HEK293 (cell line): Measurements from ENCODE around the gene PC.

Experiments
- CTCF ChIA-PET: fragments of 350-600 bp; formaldehyde crosslinking; extraction: SDS; loops from one replicate; lab custom pipeline; 2021; ENCODE audit warnings: antibody characterized with exemption; lab: Yijun Ruan, JAX
- POLR2A ChIA-PET: fragments of 300-600 bp; formaldehyde crosslinking; extraction: SDS; loops from one replicate; lab custom pipeline; 2020; ENCODE audit warnings: antibody characterized with exemption, inconsistent platforms; lab: Yijun Ruan, JAX
- H3K27ac ChIP-seq: fragments of 200-500 bp; sonication (Bioruptor generic); 2 replicates; pipeline ENCODE4 v1.5.1; 2014; ENCODE audit warnings: low read depth, low read length, control low read depth, inconsistent platforms; ENCODE audit errors: extremely low read depth
- H3K36me3 ChIP-seq, 2 experiments: fragments of 200-500 bp in 1 of 2; sonication (Bioruptor generic) in 1 of 2; 1 replicate in 1 of 2; 2 replicates in 1 of 2; pipeline ENCODE4 v1.5.1; 2014 to 2017; ENCODE audit warnings: inconsistent platforms in 2 of 2, low read length in 2 of 2; ENCODE audit not compliant: control insufficient read depth in 2 of 2, insufficient read depth in 1 of 2
- H3K4me1 ChIP-seq: fragments of 200-500 bp; sonication (Bioruptor generic); 2 replicates; pipeline ENCODE4 v1.5.1; 2014; ENCODE audit warnings: mild to moderate bottlenecking, low read length, inconsistent platforms; ENCODE audit not compliant: control insufficient read depth, insufficient read depth
- H3K4me3 ChIP-seq: 2 replicates; pipeline ENCODE4 v1.5.1; 2011; ENCODE audit warnings: low read depth, mild to moderate bottlenecking, control low read depth, low read length, moderate library complexity
- H3K9me3 ChIP-seq: fragments of 200-500 bp; sonication (Bioruptor generic); 2 replicates; pipeline ENCODE4 v1.5.1; 2014; ENCODE audit warnings: low read depth, low read length, inconsistent platforms; ENCODE audit not compliant: control insufficient read depth, insufficient read depth
- GLI2 ChIP-seq: fragments of 450-650 bp; formaldehyde crosslinking; IDR thresholded peaks from 2 replicates; pipeline ENCODE4; 2017; ENCODE audit warnings: missing biosample characterization, missing genetic modification characterization, low read depth, borderline replicate concordance
- HIC1 ChIP-seq: fragments of 450-650 bp; formaldehyde crosslinking; IDR thresholded peaks from 2 replicates; pipeline ENCODE4 v1.5.1; 2016; ENCODE audit warnings: missing biosample characterization, missing genetic modification characterization
- HOXD13 ChIP-seq: sonication (generic); formaldehyde crosslinking; IDR thresholded peaks from 2 replicates; pipeline ENCODE4 v1.8.0; 2022; ENCODE audit warnings: missing genetic modification reagents, borderline replicate concordance
- INSM2 ChIP-seq: fragments of 450-650 bp; formaldehyde crosslinking; IDR thresholded peaks from 2 replicates; pipeline ENCODE4 v1.5.1; 2016; ENCODE audit warnings: missing biosample characterization, missing genetic modification characterization
- KLF9 ChIP-seq: fragments of 450-650 bp; formaldehyde crosslinking; IDR thresholded peaks from 2 replicates; pipeline ENCODE4 v1.5.1; 2016; ENCODE audit warnings: missing biosample characterization, missing genetic modification characterization, low read depth
- OVOL3 ChIP-seq: fragments of 450-650 bp; formaldehyde crosslinking; IDR thresholded peaks from 2 replicates; pipeline ENCODE4 v1.5.1; 2016; ENCODE audit warnings: missing biosample characterization, missing genetic modification characterization
- ZBTB21 ChIP-seq: fragments of 450-650 bp; formaldehyde crosslinking; IDR thresholded peaks from 2 replicates; pipeline ENCODE4 v1.5.1; 2017; ENCODE audit warnings: missing biosample characterization, missing genetic modification characterization
- ZNF112 ChIP-seq: fragments of 450-650 bp; formaldehyde crosslinking; IDR thresholded peaks from 2 replicates; pipeline ENCODE4 v1.5.0; 2017; ENCODE audit warnings: missing biosample characterization, missing genetic modification characterization
- ZNF19 ChIP-seq: fragments of 450-650 bp; formaldehyde crosslinking; IDR thresholded peaks from 2 replicates; pipeline ENCODE4; 2016; ENCODE audit warnings: missing biosample characterization, missing genetic modification characterization, low read depth
- ZNF202 ChIP-seq: fragments of 450-650 bp; formaldehyde crosslinking; IDR thresholded peaks from 2 replicates; pipeline ENCODE4 v1.5.1; 2016; ENCODE audit warnings: missing biosample characterization, missing genetic modification characterization, borderline replicate concordance
- ZNF24 ChIP-seq: fragments of 450-650 bp; formaldehyde crosslinking; IDR thresholded peaks from 2 replicates; pipeline ENCODE4 v1.5.1; 2016; ENCODE audit warnings: missing biosample characterization, missing genetic modification characterization
- ZNF324 ChIP-seq: fragments of 450-650 bp; formaldehyde crosslinking; IDR thresholded peaks from 2 replicates; pipeline ENCODE4 v1.5.1; 2016; ENCODE audit warnings: missing biosample characterization, missing genetic modification characterization
- ZNF366 ChIP-seq: fragments of 450-650 bp; formaldehyde crosslinking; conservative IDR thresholded peaks from 2 replicates; pipeline ENCODE4 v1.5.1; 2016; ENCODE audit warnings: missing biosample characterization, missing genetic modification characterization
- ZNF391 ChIP-seq: fragments of 450-650 bp; formaldehyde crosslinking; IDR thresholded peaks from 2 replicates; pipeline ENCODE4 v1.5.1; 2016; ENCODE audit warnings: low read depth, missing biosample characterization, missing genetic modification characterization, borderline replicate concordance
- ZNF560 ChIP-seq: fragments of 450-650 bp; formaldehyde crosslinking; IDR thresholded peaks from 2 replicates; pipeline ENCODE4 v1.5.1; 2017; ENCODE audit warnings: missing biosample characterization, missing genetic modification characterization, borderline replicate concordance
- ZNF610 ChIP-seq: fragments of 450-650 bp; formaldehyde crosslinking; IDR thresholded peaks from 2 replicates; pipeline ENCODE4 v1.5.1; 2016; ENCODE audit warnings: missing biosample characterization, missing genetic modification characterization, borderline replicate concordance
- ZNF623 ChIP-seq: fragments of 450-650 bp; formaldehyde crosslinking; IDR thresholded peaks from 2 replicates; pipeline ENCODE4 v1.5.1; 2016; ENCODE audit warnings: missing biosample characterization, missing genetic modification characterization
- ZNF624 ChIP-seq: fragments of 450-650 bp; formaldehyde crosslinking; IDR thresholded peaks from 2 replicates; pipeline ENCODE4 v1.5.1; 2017; ENCODE audit warnings: missing biosample characterization, missing genetic modification characterization
- ZNF701 ChIP-seq: fragments of 450-650 bp; formaldehyde crosslinking; IDR thresholded peaks from 2 replicates; pipeline ENCODE4 v1.5.1; 2016; ENCODE audit warnings: missing biosample characterization, missing genetic modification characterization
- ZNF704 ChIP-seq: fragments of 450-650 bp; formaldehyde crosslinking; IDR thresholded peaks from 2 replicates; pipeline ENCODE4 v1.5.1; 2016; ENCODE audit warnings: missing biosample characterization, missing genetic modification characterization
- ZNF792 ChIP-seq: fragments of 450-650 bp; formaldehyde crosslinking; IDR thresholded peaks from 2 replicates; pipeline ENCODE4 v1.5.1; 2016; ENCODE audit warnings: missing biosample characterization, missing genetic modification characterization
- TF ChIP-seq, protein P1 (sequence below): fragments of 450-650 bp; formaldehyde crosslinking; IDR thresholded peaks from 2 replicates; pipeline ENCODE4 v1.5.1; 2016; ENCODE audit warnings: missing biosample characterization, missing genetic modification characterization, borderline replicate concordance
- TF ChIP-seq, protein P2 (sequence below): fragments of 450-650 bp; formaldehyde crosslinking; conservative IDR thresholded peaks from 2 replicates; pipeline ENCODE4 v1.5.1; 2016; ENCODE audit warnings: low read depth, missing biosample characterization, missing genetic modification characterization
- TF ChIP-seq, protein P3 (sequence below): fragments of 450-650 bp; formaldehyde crosslinking; IDR thresholded peaks from 2 replicates; pipeline ENCODE4 v1.5.1; 2017; ENCODE audit warnings: missing biosample characterization, missing genetic modification characterization

Gene PC

DNA sequence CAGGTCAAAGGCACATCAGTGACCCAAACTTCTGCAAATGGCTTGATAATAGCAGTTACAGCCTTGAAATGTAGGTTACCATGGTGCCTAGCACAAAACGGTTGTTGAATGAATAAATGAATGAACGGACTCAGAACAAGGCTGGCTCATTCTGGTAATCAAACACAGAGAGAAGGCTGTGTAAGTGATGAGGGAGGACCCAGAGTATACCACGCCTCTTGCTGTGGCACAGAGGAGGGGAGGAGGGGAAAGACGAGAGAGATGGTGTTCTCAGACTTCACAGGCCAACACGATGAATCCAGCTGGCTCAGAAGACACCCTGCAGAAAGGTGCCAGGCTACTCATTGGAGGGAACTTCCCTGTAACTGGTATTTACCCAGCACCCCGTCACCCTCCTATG lies 38.3 kb downstream of the PC start:
- Histone ChIP-seq H3K9me3 (no peaks in the 10 kb centered on the region), H3K4me1 (no peaks in the 10 kb centered on the region), H3K27ac (no peak overlapping the region), H3K4me3 (no peak overlapping the region), H3K36me3 (no peaks in the 10 kb centered on the region)
- ChIA-PET POLR2A (no interaction called here), CTCF (interaction anchor here (0.7 kb wide), 1 partner anchor 37 kb away, joined by 3 read pairs; no protein-coding TSS in a partner anchor)
- TF ChIP-seq, protein P1, sequence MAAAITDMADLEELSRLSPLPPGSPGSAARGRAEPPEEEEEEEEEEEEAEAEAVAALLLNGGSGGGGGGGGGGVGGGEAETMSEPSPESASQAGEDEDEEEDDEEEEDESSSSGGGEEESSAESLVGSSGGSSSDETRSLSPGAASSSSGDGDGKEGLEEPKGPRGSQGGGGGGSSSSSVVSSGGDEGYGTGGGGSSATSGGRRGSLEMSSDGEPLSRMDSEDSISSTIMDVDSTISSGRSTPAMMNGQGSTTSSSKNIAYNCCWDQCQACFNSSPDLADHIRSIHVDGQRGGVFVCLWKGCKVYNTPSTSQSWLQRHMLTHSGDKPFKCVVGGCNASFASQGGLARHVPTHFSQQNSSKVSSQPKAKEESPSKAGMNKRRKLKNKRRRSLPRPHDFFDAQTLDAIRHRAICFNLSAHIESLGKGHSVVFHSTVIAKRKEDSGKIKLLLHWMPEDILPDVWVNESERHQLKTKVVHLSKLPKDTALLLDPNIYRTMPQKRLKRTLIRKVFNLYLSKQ: no peak
- TF ChIP-seq ZNF701 (tag by site-specific recombination) (no peak), HOXD13 (no peak), ZNF19 (tag by site-specific recombination) (no peak), ZNF610 (tag by site-specific recombination) (no peak), ZNF366 (no peak), GLI2 (tag by site-specific recombination) (no peak), ZNF24 (tag by site-specific recombination) (no peak), ZNF792 (tag by site-specific recombination) (no peak), INSM2 (tag by site-specific recombination) (no peak), ZNF391 (tag by site-specific recombination) (no peak)
- TF ChIP-seq, protein P2, sequence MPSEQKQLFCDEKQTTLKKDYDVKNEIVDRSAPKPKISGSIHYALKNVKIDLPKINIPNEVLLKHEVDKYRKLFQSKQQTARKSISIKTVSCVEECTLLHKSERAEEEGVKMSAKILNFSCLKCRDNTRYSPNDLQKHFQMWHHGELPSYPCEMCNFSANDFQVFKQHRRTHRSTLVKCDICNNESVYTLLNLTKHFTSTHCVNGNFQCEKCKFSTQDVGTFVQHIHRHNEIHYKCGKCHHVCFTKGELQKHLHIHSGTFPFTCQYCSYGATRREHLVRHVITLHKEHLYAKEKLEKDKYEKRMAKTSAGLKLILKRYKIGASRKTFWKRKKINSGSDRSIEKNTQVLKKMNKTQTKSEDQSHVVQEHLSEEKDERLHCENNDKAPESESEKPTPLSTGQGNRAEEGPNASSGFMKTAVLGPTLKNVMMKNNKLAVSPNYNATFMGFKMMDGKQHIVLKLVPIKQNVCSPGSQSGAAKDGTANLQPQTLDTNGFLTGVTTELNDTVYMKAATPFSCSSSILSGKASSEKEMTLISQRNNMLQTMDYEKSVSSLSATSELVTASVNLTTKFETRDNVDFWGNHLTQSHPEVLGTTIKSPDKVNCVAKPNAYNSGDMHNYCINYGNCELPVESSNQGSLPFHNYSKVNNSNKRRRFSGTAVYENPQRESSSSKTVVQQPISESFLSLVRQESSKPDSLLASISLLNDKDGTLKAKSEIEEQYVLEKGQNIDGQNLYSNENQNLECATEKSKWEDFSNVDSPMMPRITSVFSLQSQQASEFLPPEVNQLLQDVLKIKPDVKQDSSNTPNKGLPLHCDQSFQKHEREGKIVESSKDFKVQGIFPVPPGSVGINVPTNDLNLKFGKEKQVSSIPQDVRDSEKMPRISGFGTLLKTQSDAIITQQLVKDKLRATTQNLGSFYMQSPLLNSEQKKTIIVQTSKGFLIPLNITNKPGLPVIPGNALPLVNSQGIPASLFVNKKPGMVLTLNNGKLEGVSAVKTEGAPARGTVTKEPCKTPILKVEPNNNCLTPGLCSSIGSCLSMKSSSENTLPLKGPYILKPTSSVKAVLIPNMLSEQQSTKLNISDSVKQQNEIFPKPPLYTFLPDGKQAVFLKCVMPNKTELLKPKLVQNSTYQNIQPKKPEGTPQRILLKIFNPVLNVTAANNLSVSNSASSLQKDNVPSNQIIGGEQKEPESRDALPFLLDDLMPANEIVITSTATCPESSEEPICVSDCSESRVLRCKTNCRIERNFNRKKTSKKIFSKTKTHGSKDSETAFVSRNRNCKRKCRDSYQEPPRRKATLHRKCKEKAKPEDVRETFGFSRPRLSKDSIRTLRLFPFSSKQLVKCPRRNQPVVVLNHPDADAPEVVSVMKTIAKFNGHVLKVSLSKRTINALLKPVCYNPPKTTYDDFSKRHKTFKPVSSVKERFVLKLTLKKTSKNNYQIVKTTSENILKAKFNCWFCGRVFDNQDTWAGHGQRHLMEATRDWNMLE (tag by site-specific recombination): no peak
- TF ChIP-seq, protein P3, sequence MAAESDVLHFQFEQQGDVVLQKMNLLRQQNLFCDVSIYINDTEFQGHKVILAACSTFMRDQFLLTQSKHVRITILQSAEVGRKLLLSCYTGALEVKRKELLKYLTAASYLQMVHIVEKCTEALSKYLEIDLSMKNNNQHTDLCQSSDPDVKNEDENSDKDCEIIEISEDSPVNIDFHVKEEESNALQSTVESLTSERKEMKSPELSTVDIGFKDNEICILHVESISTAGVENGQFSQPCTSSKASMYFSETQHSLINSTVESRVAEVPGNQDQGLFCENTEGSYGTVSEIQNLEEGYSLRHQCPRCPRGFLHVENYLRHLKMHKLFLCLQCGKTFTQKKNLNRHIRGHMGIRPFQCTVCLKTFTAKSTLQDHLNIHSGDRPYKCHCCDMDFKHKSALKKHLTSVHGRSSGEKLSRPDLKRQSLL (tag by site-specific recombination): no peak

- H3K9me3 ChIP-seq: no peaks in the 10 kb centered on the region
- POLR2A ChIA-PET: no interaction called here
- H3K4me3 ChIP-seq: no peak overlapping the region
- no peak overlapping the region for H3K27ac ChIP-seq
- H3K4me1 ChIP-seq: no peaks in the 10 kb centered on the region
- H3K36me3 ChIP-seq: no peaks in the 10 kb centered on the region
- CTCF ChIA-PET: interaction anchor here (0.6 kb wide), 1 partner anchor 153 kb away, joined by 3 read pairs; no protein-coding TSS in a partner anchor
- TF ChIP-seq HIC1 (tag by site-specific recombination) (no peak), ZNF324 (tag by site-specific recombination) (no peak), ZNF560 (tag by site-specific recombination) (no peak), ZNF112 (tag by site-specific recombination) (no peak), KLF9 (tag by site-specific recombination) (no peak), ZNF202 (no peak), ZNF623 (tag by site-specific recombination) (no peak), ZNF624 (tag by site-specific recombination) (no peak), OVOL3 (no peak), ZBTB21 (no peak), ZNF704 (tag by site-specific recombination) (no peak)
Observed at GRCh38 chr11:66918741-66919140, 39.4 kb downstream of the PC start.
